ENCODE data around the gene PLPP4.

DNA sequence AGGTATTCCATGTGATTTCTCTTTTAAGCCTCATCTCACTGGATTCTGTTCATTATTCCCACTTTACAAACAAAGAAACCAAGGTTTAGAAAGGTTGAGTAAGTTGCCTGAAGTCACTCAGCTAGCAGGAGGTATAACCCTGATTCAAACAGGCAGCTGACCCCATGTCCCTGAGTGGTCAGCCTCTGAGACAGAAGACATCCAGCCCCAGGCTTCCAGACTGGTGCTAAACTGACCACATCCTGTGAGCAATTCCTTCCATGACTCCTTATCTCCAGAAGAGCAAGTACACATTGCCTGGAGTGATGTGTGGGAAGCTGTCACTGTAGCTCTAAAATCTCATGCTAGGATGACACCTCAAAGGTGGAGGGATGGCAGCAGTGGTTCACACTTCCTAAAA, 3.7 kb downstream of the PLPP4 start:
- TF ChIP-seq, protein P1, sequence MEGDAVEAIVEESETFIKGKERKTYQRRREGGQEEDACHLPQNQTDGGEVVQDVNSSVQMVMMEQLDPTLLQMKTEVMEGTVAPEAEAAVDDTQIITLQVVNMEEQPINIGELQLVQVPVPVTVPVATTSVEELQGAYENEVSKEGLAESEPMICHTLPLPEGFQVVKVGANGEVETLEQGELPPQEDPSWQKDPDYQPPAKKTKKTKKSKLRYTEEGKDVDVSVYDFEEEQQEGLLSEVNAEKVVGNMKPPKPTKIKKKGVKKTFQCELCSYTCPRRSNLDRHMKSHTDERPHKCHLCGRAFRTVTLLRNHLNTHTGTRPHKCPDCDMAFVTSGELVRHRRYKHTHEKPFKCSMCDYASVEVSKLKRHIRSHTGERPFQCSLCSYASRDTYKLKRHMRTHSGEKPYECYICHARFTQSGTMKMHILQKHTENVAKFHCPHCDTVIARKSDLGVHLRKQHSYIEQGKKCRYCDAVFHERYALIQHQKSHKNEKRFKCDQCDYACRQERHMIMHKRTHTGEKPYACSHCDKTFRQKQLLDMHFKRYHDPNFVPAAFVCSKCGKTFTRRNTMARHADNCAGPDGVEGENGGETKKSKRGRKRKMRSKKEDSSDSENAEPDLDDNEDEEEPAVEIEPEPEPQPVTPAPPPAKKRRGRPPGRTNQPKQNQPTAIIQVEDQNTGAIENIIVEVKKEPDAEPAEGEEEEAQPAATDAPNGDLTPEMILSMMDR (IDR thresholded peaks at IDR 0.05) = no peak
- TF ChIP-seq EP300 (IDR thresholded peaks at IDR 0.05) (no peak), POLR2A (IDR thresholded peaks at IDR 0.05) (no peak)

Measured in ovary (tissue), 3 donors.